ENCODE data around the gene PCGF3. TPM values are rescaled to one million over a fixed set of nuclear protein-coding genes. Genes with fewer than 3 reads are reported as not detected.

The PCGF3 gene
- total RNA-seq, 5 donors from 2014 or later (not counting 1 experiment from before 2014, with no cell fraction given), result 47.0 to 76.9 (median 51.1) TPM

DNA sequence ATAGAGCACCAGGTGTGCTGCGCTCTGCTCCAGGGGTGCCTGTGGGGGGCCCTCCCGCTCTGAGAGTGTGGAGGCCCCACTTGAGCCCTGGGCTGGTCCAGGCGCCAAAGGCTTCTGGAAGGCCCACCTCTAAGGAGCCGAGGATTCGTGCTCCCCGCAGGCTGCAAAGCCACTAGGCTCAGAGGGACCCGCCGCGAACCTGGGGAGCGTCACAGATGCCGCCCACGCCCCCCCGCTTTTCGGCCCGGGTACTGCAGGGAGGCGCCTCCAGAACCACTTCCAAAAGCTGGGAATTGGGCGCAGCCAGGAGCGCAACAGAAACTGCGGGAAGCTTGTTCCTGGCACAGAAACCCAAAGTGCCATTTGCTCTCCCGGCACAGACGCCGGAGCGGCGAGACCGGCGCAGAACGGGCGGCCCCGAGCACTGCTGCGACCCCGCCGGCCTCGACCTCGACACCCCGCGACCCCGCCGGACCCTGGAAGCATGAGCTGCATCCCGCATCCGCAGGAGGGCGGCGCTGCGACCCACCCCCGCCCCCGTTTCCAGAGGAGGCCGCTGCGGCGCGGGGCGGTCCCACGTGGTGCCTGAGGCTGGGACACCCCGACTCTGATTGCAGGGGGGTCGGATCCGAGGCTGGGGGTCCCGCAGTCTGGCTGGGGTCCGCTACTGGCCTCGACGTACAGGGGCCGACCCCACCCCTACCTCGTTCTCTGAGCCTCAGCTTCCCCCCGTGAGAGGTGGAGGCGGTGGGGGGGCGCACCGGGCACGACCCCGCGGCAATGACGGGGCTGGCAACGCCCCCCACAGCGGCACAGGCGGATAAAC lies 89.5 kb downstream of the PCGF3 start:
- WGBS (ENCODE audit: insufficient coverage), result 8% methylated on average over 61 of the region's 71 CpGs
- ATAC-seq (replicated peaks in 1 of 4) (peak in 1 of 4 experiments; percentile 10), DNase-seq (no peak)
- H3K9me3 ChIP-seq, result no peaks in the 10 kb centered on the region
- POLR2A ChIA-PET, result no interaction called here
- H3K4me1 ChIP-seq (ENCODE audit: control insufficient read depth in 1 of 2, extremely low read depth in 1 of 2, insufficient read depth in 2 of 2, low read length in 2 of 2), result peaks cover 15 to 54% of the 10 kb centered on the region in 2 experiments
- H3K27ac ChIP-seq (ENCODE audit: low read length), result no peak overlapping the region
- Mint-ChIP-seq H3K4me1 (peaks cover 27 to 40% (median 39%) of the 10 kb centered on the region in 3 donors), H3K27me3 (peaks cover 22 to 40% of the 10 kb centered on the region in 2 donors), H3K9me3 (no peaks in the 10 kb centered on the region), H3K27ac (no peak overlapping the region), H3K4me3 (peak overlapping the region; percentile 44 to 61 (median 59)), H3K36me3 (no peaks in the 10 kb centered on the region)
- CTCF ChIA-PET, result no interaction called here
- no peaks in the 10 kb centered on the region for H3K36me3 ChIP-seq (ENCODE audit: control insufficient read depth in 2 of 2, extremely low read depth in 1 of 2, insufficient read depth in 1 of 2, low read length in 1 of 2)
- H3K4me3 ChIP-seq (ENCODE audit: control insufficient read depth in 1 of 2, extremely low read depth in 1 of 2, low read length in 1 of 2), result peak overlapping the region in 1 of 2 donors; percentile 25
- H3K27me3 ChIP-seq (replicated peaks in 1 of 2; ENCODE audit: control insufficient read depth in 2 of 2, extremely low read depth in 1 of 2, insufficient read depth in 2 of 2, low read length in 1 of 2), result peaks cover 0 to 57% of the 10 kb centered on the region in 2 experiments

GRCh38 chr4:795726-796119 lies 90.1 kb downstream of the PCGF3 start:
- no peak overlapping the region for H3K4me3 ChIP-seq (ENCODE audit: control insufficient read depth in 1 of 2, extremely low read depth in 1 of 2, low read length in 1 of 2)
- no peaks in the 10 kb centered on the region for H3K9me3 ChIP-seq
- H3K27ac ChIP-seq (ENCODE audit: low read length), result no peak overlapping the region
- POLR2A ChIA-PET, result no interaction called here
- no peaks in the 10 kb centered on the region for H3K36me3 ChIP-seq (ENCODE audit: control insufficient read depth in 2 of 2, extremely low read depth in 1 of 2, insufficient read depth in 1 of 2, low read length in 1 of 2)
- CTCF ChIA-PET, result no interaction called here
- Mint-ChIP-seq H3K9me3 (no peaks in the 10 kb centered on the region), H3K4me3 (peak overlapping the region in 1 of 3 donors; percentile 47), H3K27ac (no peak overlapping the region), H3K27me3 (peaks cover 19 to 36% of the 10 kb centered on the region in 2 donors), H3K36me3 (no peaks in the 10 kb centered on the region), H3K4me1 (peaks cover 27 to 41% (median 40%) of the 10 kb centered on the region in 3 donors)
- H3K4me1 ChIP-seq (ENCODE audit: control insufficient read depth in 1 of 2, extremely low read depth in 1 of 2, insufficient read depth in 2 of 2, low read length in 2 of 2), result peaks cover 15 to 54% of the 10 kb centered on the region in 2 experiments
- no peak for DNase-seq
- 51% methylated on average over 6 of the region's 20 CpGs for WGBS (ENCODE audit: insufficient coverage)
- peaks cover 0 to 54% of the 10 kb centered on the region in 2 experiments for H3K27me3 ChIP-seq (replicated peaks in 1 of 2; ENCODE audit: control insufficient read depth in 2 of 2, extremely low read depth in 1 of 2, insufficient read depth in 2 of 2, low read length in 1 of 2)
- ATAC-seq (replicated peaks in 1 of 4), result no peak

GRCh38 chr4:796206-796605 lies 90.6 kb downstream of the PCGF3 start:
- H3K27ac Mint-ChIP-seq, result no peak overlapping the region
- Histone ChIP-seq H3K9me3 (no peaks in the 10 kb centered on the region), H3K4me1 (ENCODE audit: control insufficient read depth in 1 of 2, extremely low read depth in 1 of 2, insufficient read depth in 2 of 2, low read length in 2 of 2) (peaks cover 15 to 54% of the 10 kb centered on the region in 2 experiments), H3K36me3 (ENCODE audit: control insufficient read depth in 2 of 2, extremely low read depth in 1 of 2, insufficient read depth in 1 of 2, low read length in 1 of 2) (no peaks in the 10 kb centered on the region), H3K4me3 (ENCODE audit: control insufficient read depth in 1 of 2, extremely low read depth in 1 of 2, low read length in 1 of 2) (no peak overlapping the region), H3K27ac (ENCODE audit: low read length) (no peak overlapping the region), H3K27me3 (replicated peaks in 1 of 2; ENCODE audit: control insufficient read depth in 2 of 2, extremely low read depth in 1 of 2, insufficient read depth in 2 of 2, low read length in 1 of 2) (peaks cover 0 to 53% of the 10 kb centered on the region in 2 experiments)
- H3K4me1 Mint-ChIP-seq, result peaks cover 27 to 41% (median 40%) of the 10 kb centered on the region in 3 donors
- H3K36me3 Mint-ChIP-seq, result no peaks in the 10 kb centered on the region
- ChIA-PET POLR2A (no interaction called here), CTCF (no interaction called here)
- ATAC-seq (replicated peaks in 1 of 4) (no peak), DNase-seq (no peak)
- peaks cover 17 to 34% of the 10 kb centered on the region in 2 donors for H3K27me3 Mint-ChIP-seq
- no peaks in the 10 kb centered on the region for H3K9me3 Mint-ChIP-seq
- peak overlapping the region in 1 of 3 donors; percentile 47 for H3K4me3 Mint-ChIP-seq
- 97% methylated on average over 14 of the region's 17 CpGs for WGBS (ENCODE audit: insufficient coverage)

DNA sequence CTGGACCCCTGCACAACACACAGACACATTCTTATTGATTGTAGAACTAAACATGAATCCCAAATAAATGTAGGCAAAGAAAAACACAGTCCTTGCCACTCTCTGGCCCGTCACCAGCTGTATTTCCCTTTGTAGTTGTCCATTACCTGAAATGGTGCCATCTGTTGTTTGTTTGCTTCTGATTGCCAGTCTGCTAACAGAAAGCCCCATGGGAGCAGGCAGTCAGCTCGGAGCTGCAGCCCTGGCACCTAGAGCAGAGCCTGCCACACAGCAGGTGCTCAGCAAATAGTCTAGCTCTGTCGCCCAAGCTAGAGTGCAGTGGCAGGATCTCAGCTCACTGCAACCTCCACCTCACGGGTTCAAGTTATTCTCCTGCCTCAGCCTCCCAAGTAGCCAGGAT lies 91.4 kb downstream of the PCGF3 start:
- Histone ChIP-seq H3K27me3 (replicated peaks in 1 of 2; ENCODE audit: control insufficient read depth in 2 of 2, extremely low read depth in 1 of 2, insufficient read depth in 2 of 2, low read length in 1 of 2) (peaks cover 0 to 45% of the 10 kb centered on the region in 2 experiments), H3K9me3 (no peaks in the 10 kb centered on the region), H3K4me1 (ENCODE audit: control insufficient read depth in 1 of 2, extremely low read depth in 1 of 2, insufficient read depth in 2 of 2, low read length in 2 of 2) (peaks cover 15 to 48% of the 10 kb centered on the region in 2 experiments), H3K36me3 (ENCODE audit: control insufficient read depth in 2 of 2, extremely low read depth in 1 of 2, insufficient read depth in 1 of 2, low read length in 1 of 2) (no peaks in the 10 kb centered on the region), H3K27ac (ENCODE audit: low read length) (no peak overlapping the region), H3K4me3 (ENCODE audit: control insufficient read depth in 1 of 2, extremely low read depth in 1 of 2, low read length in 1 of 2) (no peak overlapping the region)
- Mint-ChIP-seq H3K9me3 (no peaks in the 10 kb centered on the region), H3K27ac (no peak overlapping the region), H3K27me3 (peaks cover 17 to 34% of the 10 kb centered on the region in 2 donors), H3K4me3 (no peak overlapping the region), H3K4me1 (peaks cover 27 to 41% (median 40%) of the 10 kb centered on the region in 3 donors), H3K36me3 (no peaks in the 10 kb centered on the region)
- ChIA-PET POLR2A (no interaction called here), CTCF (no interaction called here)
- no peak for ATAC-seq (replicated peaks in 1 of 4)
- DNase-seq, result no peak
- WGBS (ENCODE audit: insufficient coverage), result 69% methylated on average over 4 of the region's 4 CpGs

DNA sequence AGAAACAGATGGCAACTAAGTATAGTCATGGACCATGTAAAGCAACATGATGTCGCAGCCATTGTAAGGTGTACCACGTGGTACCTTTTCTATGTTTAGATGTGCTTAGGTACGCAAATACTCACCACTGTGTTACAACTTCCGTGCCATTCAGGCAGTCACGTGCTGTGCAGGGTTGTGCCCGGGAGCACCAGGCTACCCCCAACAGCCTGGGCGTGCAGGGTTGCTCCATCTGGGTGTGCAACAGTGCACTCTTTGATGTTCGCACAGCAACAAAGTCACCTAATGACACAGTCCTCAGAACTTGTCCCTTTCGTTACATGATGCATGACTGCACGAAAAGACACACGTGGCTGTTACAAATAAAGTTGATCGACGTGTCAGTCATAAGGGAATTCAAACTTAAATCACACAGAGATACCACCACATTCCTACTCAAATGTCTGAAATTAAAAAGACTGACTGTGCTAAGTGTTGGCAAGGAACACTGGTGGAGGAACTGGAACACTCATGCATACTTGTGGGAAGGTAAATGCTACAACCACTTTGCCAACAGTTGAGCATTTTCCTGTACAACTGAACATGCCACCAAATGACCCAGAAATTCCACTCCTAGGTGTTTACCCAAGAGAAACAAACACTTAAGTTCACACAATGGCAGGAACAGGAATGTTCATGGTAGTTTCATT lies 95.9 kb downstream of the PCGF3 start:
- H3K27ac Mint-ChIP-seq, result no peak overlapping the region
- no peak overlapping the region for H3K27ac ChIP-seq (ENCODE audit: low read length)
- ChIA-PET CTCF (no interaction called here), POLR2A (no interaction called here)
- no peaks in the 10 kb centered on the region for H3K9me3 Mint-ChIP-seq
- 91% methylated on average over 8 of the region's 13 CpGs for WGBS (ENCODE audit: insufficient coverage)
- H3K36me3 Mint-ChIP-seq, result no peaks in the 10 kb centered on the region
- ATAC-seq (replicated peaks in 1 of 4) (no peak), DNase-seq (no peak)
- H3K4me3 ChIP-seq (ENCODE audit: control insufficient read depth in 1 of 2, extremely low read depth in 1 of 2, low read length in 1 of 2), result no peak overlapping the region
- peaks cover 6 to 17% (median 16%) of the 10 kb centered on the region in 3 donors for H3K4me1 Mint-ChIP-seq
- H3K36me3 ChIP-seq (ENCODE audit: control insufficient read depth in 2 of 2, extremely low read depth in 1 of 2, insufficient read depth in 1 of 2, low read length in 1 of 2), result no peaks in the 10 kb centered on the region
- peaks cover 0 to 10% of the 10 kb centered on the region in 2 experiments for H3K4me1 ChIP-seq (ENCODE audit: control insufficient read depth in 1 of 2, extremely low read depth in 1 of 2, insufficient read depth in 2 of 2, low read length in 2 of 2)
- H3K4me3 Mint-ChIP-seq, result no peak overlapping the region
- H3K9me3 ChIP-seq, result no peaks in the 10 kb centered on the region
- peaks cover 0 to 14% of the 10 kb centered on the region in 2 experiments for H3K27me3 ChIP-seq (replicated peaks in 1 of 2; ENCODE audit: control insufficient read depth in 2 of 2, extremely low read depth in 1 of 2, insufficient read depth in 2 of 2, low read length in 1 of 2)
- peaks cover 10 to 13% of the 10 kb centered on the region in 2 donors for H3K27me3 Mint-ChIP-seq

- no peak overlapping the region for H3K4me3 ChIP-seq (ENCODE audit: control insufficient read depth in 1 of 2, extremely low read depth in 1 of 2, low read length in 1 of 2)
- H3K36me3 ChIP-seq (ENCODE audit: control insufficient read depth in 2 of 2, extremely low read depth in 1 of 2, insufficient read depth in 1 of 2, low read length in 1 of 2), result no peaks in the 10 kb centered on the region
- DNase-seq (no peak), ATAC-seq (replicated peaks in 1 of 4) (no peak)
- peaks cover 0 to 9% of the 10 kb centered on the region in 2 experiments for H3K4me1 ChIP-seq (ENCODE audit: control insufficient read depth in 1 of 2, extremely low read depth in 1 of 2, insufficient read depth in 2 of 2, low read length in 2 of 2)
- Mint-ChIP-seq H3K4me1 (peaks cover 4 to 12% (median 12%) of the 10 kb centered on the region in 3 donors), H3K36me3 (no peaks in the 10 kb centered on the region), H3K27me3 (peaks cover 7 to 12% of the 10 kb centered on the region in 2 donors), H3K9me3 (no peaks in the 10 kb centered on the region), H3K4me3 (no peak overlapping the region), H3K27ac (no peak overlapping the region)
- POLR2A ChIA-PET, result no interaction called here
- H3K27me3 ChIP-seq (replicated peaks in 1 of 2; ENCODE audit: control insufficient read depth in 2 of 2, extremely low read depth in 1 of 2, insufficient read depth in 2 of 2, low read length in 1 of 2), result peaks cover 0 to 16% of the 10 kb centered on the region in 2 experiments
- 92% methylated on average over 6 of the region's 13 CpGs for WGBS (ENCODE audit: insufficient coverage)
- H3K9me3 ChIP-seq, result no peaks in the 10 kb centered on the region
- H3K27ac ChIP-seq (ENCODE audit: low read length), result no peak overlapping the region
- CTCF ChIA-PET, result no interaction called here
Observed at GRCh38 chr4:803884-804283, 98.3 kb downstream of the PCGF3 start.

Measured in T-cell (primary cell).